ENCODE results near the gene RFFL. TPM values are rescaled to one million over a fixed set of nuclear protein-coding genes. Genes with fewer than 3 reads are reported as not detected.

The RFFL gene
- total RNA-seq, 1 experiment from 2014 or later, result 29.6 TPM

DNA sequence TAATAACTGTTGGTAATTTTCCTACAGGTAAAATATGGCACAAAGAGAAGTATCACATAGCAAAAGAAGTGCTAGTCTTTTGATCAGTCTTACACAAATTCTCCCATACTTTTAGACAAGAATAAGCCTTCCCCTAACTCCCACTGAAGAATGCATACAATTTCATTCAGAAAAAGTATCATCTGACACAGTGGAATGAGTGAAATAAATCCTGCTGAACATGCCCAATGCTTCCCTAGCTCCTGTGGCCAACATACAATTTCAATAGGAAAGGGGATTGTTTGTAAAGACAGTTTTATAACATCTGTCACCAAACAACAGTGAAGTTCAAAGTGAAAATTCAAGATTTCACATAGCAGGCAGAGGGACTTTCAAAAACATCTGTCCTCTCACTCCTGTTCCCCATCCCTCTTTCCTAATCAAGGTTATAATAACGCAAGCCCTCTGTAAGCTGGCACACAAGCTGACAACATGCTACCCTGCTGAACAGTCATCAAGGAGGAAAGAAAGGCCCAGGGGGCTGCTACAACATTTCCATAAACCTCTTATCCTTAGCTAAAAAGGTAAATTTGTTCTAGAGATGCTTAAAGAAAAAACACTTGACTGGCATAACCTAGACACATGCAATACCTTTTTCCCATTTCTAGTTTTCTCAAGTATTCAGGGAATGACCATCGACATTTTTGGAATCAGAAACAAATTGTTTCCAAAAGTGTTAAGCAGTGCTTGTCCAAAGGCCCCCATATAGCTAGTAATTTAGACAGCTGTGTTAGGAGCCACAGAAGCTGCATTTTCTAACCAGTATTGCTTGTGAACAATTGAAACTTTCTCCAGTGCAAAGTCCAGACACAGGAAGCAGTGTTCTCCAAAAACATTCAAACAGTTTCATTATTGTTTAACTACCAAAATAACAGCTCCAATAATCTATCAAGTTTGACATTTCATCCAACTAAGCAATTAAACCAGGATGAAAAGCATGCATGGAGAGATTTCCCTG, 11.5 kb upstream of the RFFL start:
- Mint-ChIP-seq H3K27me3 (ENCODE audit: insufficient read depth, unreplicated experiment) (no peaks in the 10 kb centered on the region), H3K27ac (ENCODE audit: unreplicated experiment) (no peak overlapping the region), H3K4me3 (ENCODE audit: unreplicated experiment) (no peak overlapping the region), H3K4me1 (ENCODE audit: low read depth, unreplicated experiment) (peaks cover 32% of the 10 kb centered on the region), H3K36me3 (ENCODE audit: insufficient read depth, unreplicated experiment) (no peaks in the 10 kb centered on the region), H3K9me3 (ENCODE audit: unreplicated experiment) (no peaks in the 10 kb centered on the region)
- Histone ChIP-seq H3K36me3 (ENCODE audit: control insufficient read depth, insufficient read depth, low read length) (no peaks in the 10 kb centered on the region), H3K4me3 (ENCODE audit: low read depth, low read length) (no peak overlapping the region), H3K4me1 (peaks cover 36% of the 10 kb centered on the region), H3K9me3 (no peaks in the 10 kb centered on the region), H3K27me3 (replicated peaks; ENCODE audit: control insufficient read depth, insufficient read depth, low read length) (no peaks in the 10 kb centered on the region)
- ChIA-PET POLR2A (interaction anchor here (1.0 kb wide), 1 partner anchor 65 kb away, joined by 4 read pairs; no protein-coding TSS in a partner anchor), CTCF (interaction anchor here (1.4 kb wide), 1 partner anchor 11 kb away, joined by 3 read pairs; no protein-coding TSS in a partner anchor)
- intact Hi-C loops (cut with micrococcal nuclease; ENCODE audit: unreplicated experiment), result no loop called here
- DNase-seq, result no peak
- TF ChIP-seq, protein P1, sequence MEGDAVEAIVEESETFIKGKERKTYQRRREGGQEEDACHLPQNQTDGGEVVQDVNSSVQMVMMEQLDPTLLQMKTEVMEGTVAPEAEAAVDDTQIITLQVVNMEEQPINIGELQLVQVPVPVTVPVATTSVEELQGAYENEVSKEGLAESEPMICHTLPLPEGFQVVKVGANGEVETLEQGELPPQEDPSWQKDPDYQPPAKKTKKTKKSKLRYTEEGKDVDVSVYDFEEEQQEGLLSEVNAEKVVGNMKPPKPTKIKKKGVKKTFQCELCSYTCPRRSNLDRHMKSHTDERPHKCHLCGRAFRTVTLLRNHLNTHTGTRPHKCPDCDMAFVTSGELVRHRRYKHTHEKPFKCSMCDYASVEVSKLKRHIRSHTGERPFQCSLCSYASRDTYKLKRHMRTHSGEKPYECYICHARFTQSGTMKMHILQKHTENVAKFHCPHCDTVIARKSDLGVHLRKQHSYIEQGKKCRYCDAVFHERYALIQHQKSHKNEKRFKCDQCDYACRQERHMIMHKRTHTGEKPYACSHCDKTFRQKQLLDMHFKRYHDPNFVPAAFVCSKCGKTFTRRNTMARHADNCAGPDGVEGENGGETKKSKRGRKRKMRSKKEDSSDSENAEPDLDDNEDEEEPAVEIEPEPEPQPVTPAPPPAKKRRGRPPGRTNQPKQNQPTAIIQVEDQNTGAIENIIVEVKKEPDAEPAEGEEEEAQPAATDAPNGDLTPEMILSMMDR (IDR thresholded peaks at IDR 0.05; ENCODE audit: insufficient read depth in 1 of 2, low read depth in 1 of 2, low read length in 1 of 2, severe bottlenecking in 1 of 2, unreplicated experiment in 1 of 2), result no peak
- BruUV-seq (replicated peaks), result no TSS peak

DNA sequence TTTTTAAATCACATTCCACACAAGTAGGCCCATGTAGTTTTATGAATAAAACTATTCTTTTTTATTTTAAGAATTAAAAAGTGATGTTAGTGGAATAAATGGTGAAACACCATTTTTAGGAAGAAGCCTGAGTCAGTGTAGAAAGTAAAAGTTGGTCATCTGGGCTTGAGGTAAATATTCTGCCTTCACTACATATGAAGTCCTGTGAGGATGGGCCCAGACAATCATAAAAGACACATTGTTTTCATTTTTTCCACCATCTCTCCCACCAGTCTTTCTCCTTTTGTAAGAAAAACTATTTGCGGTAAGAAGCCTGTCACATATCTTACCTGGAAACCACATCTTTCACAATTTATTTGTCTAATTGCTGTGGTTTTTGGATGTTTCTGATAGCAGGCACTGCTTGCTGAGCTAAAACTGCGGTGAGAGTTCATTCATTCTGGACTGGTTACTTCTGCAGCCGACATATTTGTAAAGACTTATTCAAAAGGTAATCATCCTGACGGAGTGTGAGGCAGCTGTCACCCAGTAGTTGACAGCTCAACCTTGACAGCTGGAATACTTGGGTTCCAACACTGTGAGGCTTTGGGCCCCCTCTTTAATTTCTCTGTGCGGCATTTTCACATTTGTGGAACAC, 10.6 kb upstream of the RFFL start:
- DNase-seq, result no peak
- H3K27ac Mint-ChIP-seq (ENCODE audit: unreplicated experiment), result no peak overlapping the region
- Histone ChIP-seq H3K36me3 (ENCODE audit: control insufficient read depth, insufficient read depth, low read length) (no peaks in the 10 kb centered on the region), H3K27me3 (replicated peaks; ENCODE audit: control insufficient read depth, insufficient read depth, low read length) (no peaks in the 10 kb centered on the region), H3K4me3 (ENCODE audit: low read depth, low read length) (no peak overlapping the region), H3K9me3 (no peaks in the 10 kb centered on the region), H3K4me1 (peaks cover 33% of the 10 kb centered on the region)
- intact Hi-C loops (cut with micrococcal nuclease; ENCODE audit: unreplicated experiment), result no loop called here
- ChIA-PET CTCF (interaction anchor here (1.4 kb wide), 1 partner anchor 10 kb away, joined by 3 read pairs; no protein-coding TSS in a partner anchor), POLR2A (no interaction called here)
- H3K4me1 Mint-ChIP-seq (ENCODE audit: low read depth, unreplicated experiment), result peaks cover 29% of the 10 kb centered on the region
- no TSS peak for BruUV-seq (replicated peaks)
- no peak overlapping the region for H3K4me3 Mint-ChIP-seq (ENCODE audit: unreplicated experiment)
- TF ChIP-seq, protein P1 (IDR thresholded peaks at IDR 0.05; ENCODE audit: insufficient read depth in 1 of 2, low read depth in 1 of 2, low read length in 1 of 2, severe bottlenecking in 1 of 2, unreplicated experiment in 1 of 2), result no peak
- H3K36me3 Mint-ChIP-seq (ENCODE audit: insufficient read depth, unreplicated experiment), result no peaks in the 10 kb centered on the region
- H3K9me3 Mint-ChIP-seq (ENCODE audit: unreplicated experiment), result no peaks in the 10 kb centered on the region
- no peaks in the 10 kb centered on the region for H3K27me3 Mint-ChIP-seq (ENCODE audit: insufficient read depth, unreplicated experiment)

GRCh38 chr17:35073183-35073790, 9.8 kb upstream of the RFFL start:
- no TSS peak for BruUV-seq (replicated peaks)
- Histone ChIP-seq H3K4me1 (peaks cover 39% of the 10 kb centered on the region), H3K4me3 (ENCODE audit: low read depth, low read length) (no peak overlapping the region), H3K36me3 (ENCODE audit: control insufficient read depth, insufficient read depth, low read length) (no peaks in the 10 kb centered on the region), H3K9me3 (no peaks in the 10 kb centered on the region), H3K27me3 (replicated peaks; ENCODE audit: control insufficient read depth, insufficient read depth, low read length) (no peaks in the 10 kb centered on the region)
- no peak for DNase-seq
- TF ChIP-seq, protein P1 (IDR thresholded peaks at IDR 0.05; ENCODE audit: insufficient read depth in 1 of 2, low read depth in 1 of 2, low read length in 1 of 2, severe bottlenecking in 1 of 2, unreplicated experiment in 1 of 2), result no peak
- CTCF ChIA-PET, result no interaction called here
- Mint-ChIP-seq H3K9me3 (ENCODE audit: unreplicated experiment) (no peaks in the 10 kb centered on the region), H3K4me1 (ENCODE audit: low read depth, unreplicated experiment) (peaks cover 33% of the 10 kb centered on the region), H3K4me3 (ENCODE audit: unreplicated experiment) (no peak overlapping the region), H3K27ac (ENCODE audit: unreplicated experiment) (no peak overlapping the region), H3K27me3 (ENCODE audit: insufficient read depth, unreplicated experiment) (no peaks in the 10 kb centered on the region), H3K36me3 (ENCODE audit: insufficient read depth, unreplicated experiment) (no peaks in the 10 kb centered on the region)
- intact Hi-C loops (cut with micrococcal nuclease; ENCODE audit: unreplicated experiment), result no loop called here
- POLR2A ChIA-PET, result no interaction called here

Data from Caco-2 (cell line).